Stimulated activated CD8-positive, alpha-beta memory T cell treated with anti-CD3 and anti-CD28 coated beads, Interleukin-2, amount 100 ng/mL, for 48 hours (primary cell): Measurements from ENCODE around the gene CERS3.
"Not testable (repeated sequence)": the region's sequence is repeated elsewhere in the genome, so short reads cannot be mapped to it uniquely, and the experiment has no call there.

ENCODE experiments used
- DNase-seq, 2 donors: peaks; one replicate each; pipeline ENCODE4 v3.0.0-alpha.2; 2020; ENCODE audit warnings: low read depth in 2 of 2

The CERS3 gene

GRCh38 chr15:100464888-100465287 lies 63.9 kb downstream of the CERS3 start:
- no peak for DNase-seq

- DNase-seq = no peak
Measured at GRCh38 chr15:100464256-100464655, 64.5 kb downstream of the CERS3 start.

GRCh38 chr15:100463515-100463914 lies 65.2 kb downstream of the CERS3 start:
- DNase-seq = no peak

GRCh38 chr15:100461049-100461448 lies 67.7 kb downstream of the CERS3 start:
- no peak for DNase-seq

GRCh38 chr15:100457201-100457600 lies 71.5 kb downstream of the CERS3 start:
- no peak for DNase-seq

GRCh38 chr15:100454148-100454547 lies 74.6 kb downstream of the CERS3 start:
- no peak for DNase-seq

GRCh38 chr15:100448481-100448880 lies 80.3 kb downstream of the CERS3 start:
- DNase-seq = no peak

GRCh38 chr15:100441063-100441462 lies 87.7 kb downstream of the CERS3 start:
- not testable (repeated sequence) for DNase-seq

- no peak for DNase-seq
Measured at GRCh38 chr15:100439514-100439913, 89.2 kb downstream of the CERS3 start.

- no peak for DNase-seq
Measured at GRCh38 chr15:100438570-100438969, 90.2 kb downstream of the CERS3 start.

GRCh38 chr15:100437261-100437660 lies 91.5 kb downstream of the CERS3 start:
- DNase-seq = no peak

- no peak for DNase-seq
Measured at GRCh38 chr15:100434561-100434960, 94.2 kb downstream of the CERS3 start.

- no peak for DNase-seq
Measured at GRCh38 chr15:100434038-100434437, 94.7 kb downstream of the CERS3 start.

GRCh38 chr15:100433304-100433703 lies 95.4 kb downstream of the CERS3 start:
- DNase-seq = no peak

GRCh38 chr15:100430411-100430810 lies 98.3 kb downstream of the CERS3 start:
- DNase-seq = no peak

GRCh38 chr15:100429116-100429728 lies 99.5 kb downstream of the CERS3 start:
- no peak for DNase-seq

GRCh38 chr15:100426937-100427336 lies 101.8 kb downstream of the CERS3 start:
- no peak for DNase-seq

GRCh38 chr15:100405179-100405578 lies 123.6 kb downstream of the CERS3 start:
- no peak for DNase-seq

- no peak for DNase-seq
Measured at GRCh38 chr15:100400996-100401395, 127.8 kb downstream of the CERS3 start.

GRCh38 chr15:100394736-100395440 lies 133.9 kb downstream of the CERS3 start:
- no peak for DNase-seq

GRCh38 chr15:100393008-100393407 lies 135.7 kb downstream of the CERS3 start:
- no peak for DNase-seq

GRCh38 chr15:100385300-100386050 lies 143.3 kb downstream of the CERS3 start:
- DNase-seq = no peak

GRCh38 chr15:100384108-100384410 lies 144.7 kb downstream of the CERS3 start:
- DNase-seq = no peak
